Spleen (tissue), 7 donors: ENCODE measurements around the gene TNFRSF12A.
A peak's percentile ranks its signal among the peaks of the same experiment; 100 is the strongest.

Experiments used
- POLR2A ChIP-seq, 3 donors: fragments of 450-650 bp; IDR thresholded peaks; one replicate each; pipeline ENCODE4 v1.5.1; 2017; ENCODE audit warnings: antibody characterized with exemption in 3 of 3, mild to moderate bottlenecking in 1 of 3
- TF ChIP-seq, protein P1 (sequence below), 11 experiments: fragments of 200-600 bp in 7 of 11; fragments of 450-650 bp in 4 of 11; sonication (generic) in 4 of 11; IDR thresholded peaks in 8 of 11; conservative IDR thresholded peaks in 3 of 11; 1 replicate in 7 of 11; 2 replicates in 4 of 11; pipeline versions ENCODE4 v1.4.0 to v1.8.0; 2016 to 2021; ENCODE audit warnings: antibody characterized with exemption in 11 of 11, inconsistent platforms in 4 of 11, mild to moderate bottlenecking in 1 of 11
- donor health status: DM: no; HTN: no; CAD: no; lungs with moderate emphysema.
- donor health status: DM: no; HTN: no; CAD: no.
- donor health status: DM: no; HTN: no; CAD: no.

DNA sequence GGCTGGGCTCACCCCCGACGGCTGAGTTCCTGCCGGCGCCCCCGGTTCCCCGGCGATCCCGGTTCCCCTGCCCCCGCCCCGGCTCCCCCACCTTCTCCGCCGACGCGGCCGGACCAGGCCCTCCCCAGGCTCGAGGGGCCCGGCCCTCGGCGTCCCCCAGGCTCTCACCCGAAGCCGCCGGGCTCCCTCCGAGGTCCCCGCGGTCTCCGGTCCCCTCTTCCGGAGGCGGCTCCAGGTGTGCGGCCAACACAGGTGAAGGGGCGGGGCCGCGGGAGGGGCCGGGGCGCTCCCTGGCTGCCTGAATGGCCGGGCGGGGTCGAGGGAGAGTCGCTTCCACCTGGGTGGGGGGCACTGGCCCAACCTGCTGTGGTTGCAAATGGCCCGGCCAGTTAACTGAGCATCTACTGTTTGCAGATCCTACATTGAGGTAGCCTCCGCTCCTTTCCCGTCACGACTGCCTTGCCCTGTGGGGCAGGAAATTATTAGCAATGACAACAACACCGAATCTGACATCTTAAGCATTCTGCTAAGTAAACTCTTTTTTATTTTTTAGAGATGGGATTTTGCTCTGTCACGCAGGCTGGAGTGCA lies 16.7 kb downstream of the TNFRSF12A start, which contains the start of gene BICDL2:
- no peak for TF ChIP-seq POLR2A (IDR thresholded peaks at IDR 0.05)
- TF ChIP-seq, protein P1, sequence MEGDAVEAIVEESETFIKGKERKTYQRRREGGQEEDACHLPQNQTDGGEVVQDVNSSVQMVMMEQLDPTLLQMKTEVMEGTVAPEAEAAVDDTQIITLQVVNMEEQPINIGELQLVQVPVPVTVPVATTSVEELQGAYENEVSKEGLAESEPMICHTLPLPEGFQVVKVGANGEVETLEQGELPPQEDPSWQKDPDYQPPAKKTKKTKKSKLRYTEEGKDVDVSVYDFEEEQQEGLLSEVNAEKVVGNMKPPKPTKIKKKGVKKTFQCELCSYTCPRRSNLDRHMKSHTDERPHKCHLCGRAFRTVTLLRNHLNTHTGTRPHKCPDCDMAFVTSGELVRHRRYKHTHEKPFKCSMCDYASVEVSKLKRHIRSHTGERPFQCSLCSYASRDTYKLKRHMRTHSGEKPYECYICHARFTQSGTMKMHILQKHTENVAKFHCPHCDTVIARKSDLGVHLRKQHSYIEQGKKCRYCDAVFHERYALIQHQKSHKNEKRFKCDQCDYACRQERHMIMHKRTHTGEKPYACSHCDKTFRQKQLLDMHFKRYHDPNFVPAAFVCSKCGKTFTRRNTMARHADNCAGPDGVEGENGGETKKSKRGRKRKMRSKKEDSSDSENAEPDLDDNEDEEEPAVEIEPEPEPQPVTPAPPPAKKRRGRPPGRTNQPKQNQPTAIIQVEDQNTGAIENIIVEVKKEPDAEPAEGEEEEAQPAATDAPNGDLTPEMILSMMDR (IDR thresholded peaks at IDR 0.05 in 8 of 11, conservative IDR thresholded peaks at IDR 0.05 in 3 of 11): peak in 1 of 11 experiments; percentile 10
